ENCODE measurements around the gene CASP1.
A peak's percentile ranks its signal among the peaks of the same experiment; 100 is the strongest.
"Not testable (repeated sequence)": the region's sequence is repeated elsewhere in the genome, so short reads cannot be mapped to it uniquely, and the experiment has no call there.

The CASP1 gene

DNA sequence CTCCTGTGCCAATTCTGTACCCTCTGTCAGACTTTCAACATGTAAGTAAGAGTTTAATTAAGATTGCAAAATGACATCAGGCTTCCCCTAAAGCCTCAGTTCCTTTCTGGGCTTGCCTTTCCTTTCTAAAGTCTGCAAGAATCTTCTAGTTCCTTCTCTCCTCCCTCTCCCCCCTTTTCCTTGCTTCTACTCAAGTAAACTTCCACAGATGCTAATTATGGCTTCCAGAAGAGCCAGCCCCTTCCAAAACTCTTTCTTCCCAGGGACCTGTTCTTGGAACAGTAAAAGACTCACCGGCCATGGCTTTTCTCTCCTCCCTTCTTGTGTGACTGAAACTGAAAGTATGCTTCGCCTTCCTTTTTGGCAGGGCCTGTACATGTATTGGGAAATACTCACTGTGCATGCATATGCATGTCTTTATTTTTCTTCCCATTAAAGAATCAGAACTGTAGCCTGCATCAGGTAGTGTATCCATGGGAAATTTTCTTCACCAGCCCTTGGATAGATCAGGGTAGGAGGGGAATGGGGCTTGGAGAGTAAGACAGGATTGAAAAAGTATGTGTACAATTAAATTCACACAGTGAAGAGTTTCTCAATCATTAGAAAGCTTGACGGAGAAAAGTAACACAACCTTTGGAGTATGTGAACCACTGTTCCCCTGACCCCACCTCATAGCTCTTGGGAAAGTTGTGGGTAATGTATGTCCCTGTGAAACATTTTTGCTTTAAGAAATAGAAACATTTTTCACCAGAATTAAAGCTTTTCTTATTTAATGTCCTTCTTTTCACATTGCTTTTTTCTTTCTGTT, at the start of gene CASP1:
Gene CASP1 (minus strand): TSS at position 332 of the 808 bp plus-strand sequence. CDS start 31 bp downstream, at position 301.
- peak; percentile 31 for DNase-seq (ENCODE audit: low spot score)

GRCh38 chr11:105081412-105082150, 46.6 kb upstream of the CASP1 start:
- DNase-seq (ENCODE audit: low spot score), result no peak

DNA sequence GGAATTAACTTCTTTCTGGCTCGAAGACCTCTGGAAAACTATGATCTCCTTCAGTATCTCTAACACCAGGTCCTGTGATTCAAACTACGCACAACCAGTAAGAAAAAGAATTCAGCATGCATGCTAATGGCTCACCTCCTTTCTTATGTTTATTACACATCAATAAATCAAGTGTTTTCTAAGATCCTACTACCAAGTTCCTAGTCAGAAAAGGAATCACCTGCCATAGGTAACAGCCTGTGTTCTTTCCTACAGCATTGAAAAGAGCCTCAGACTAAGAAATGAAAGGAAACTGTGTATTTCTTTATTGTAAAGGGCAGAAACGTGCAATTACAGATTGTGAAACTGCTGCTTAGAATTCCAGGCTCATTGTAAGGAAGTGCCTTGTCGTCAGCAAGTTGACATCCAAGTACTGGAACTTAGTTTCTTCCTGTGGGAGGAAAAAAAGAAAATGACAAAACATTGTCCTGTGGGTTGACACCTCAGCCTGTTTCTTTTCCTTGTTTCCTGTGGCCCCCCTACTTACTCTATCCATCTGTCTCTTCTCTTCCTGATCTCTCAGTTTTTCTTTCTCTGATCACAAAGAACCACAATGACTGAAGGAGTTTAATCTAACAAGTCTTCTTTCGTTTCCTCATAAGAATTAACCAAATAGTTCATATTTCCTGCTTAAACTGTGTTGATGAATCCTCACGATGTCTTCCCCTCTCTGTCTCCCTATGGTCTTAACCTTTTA, 45.4 kb upstream of the CASP1 start:
- DNase-seq (ENCODE audit: low spot score), result not testable (repeated sequence)

DNA sequence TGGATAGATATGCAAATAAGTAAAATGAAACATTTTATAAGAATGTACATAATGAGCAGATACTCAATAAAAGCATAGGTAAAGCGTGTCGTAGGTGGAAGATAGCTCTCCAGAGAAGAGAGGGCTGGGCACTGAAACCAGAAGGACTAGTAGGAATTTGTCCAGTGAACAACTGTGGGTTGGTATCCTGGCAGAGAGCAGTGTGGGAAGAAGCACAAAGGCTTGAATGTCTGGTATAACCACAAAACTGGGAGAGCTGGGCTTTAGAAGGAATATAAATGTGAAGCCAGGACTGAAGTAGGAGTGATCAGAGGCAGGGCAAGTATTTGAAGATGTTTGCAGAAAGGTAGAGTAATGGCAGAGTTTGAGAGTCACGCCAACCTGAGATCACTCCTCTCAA, 43.3 kb upstream of the CASP1 start:
- DNase-seq (ENCODE audit: low spot score), result no peak

GRCh38 chr11:105077141-105077790, 42.3 kb upstream of the CASP1 start:
- DNase-seq (ENCODE audit: low spot score), result not testable (repeated sequence)

GRCh38 chr11:105074166-105074530, 39.2 kb upstream of the CASP1 start:
- DNase-seq (ENCODE audit: low spot score), result no peak

DNA sequence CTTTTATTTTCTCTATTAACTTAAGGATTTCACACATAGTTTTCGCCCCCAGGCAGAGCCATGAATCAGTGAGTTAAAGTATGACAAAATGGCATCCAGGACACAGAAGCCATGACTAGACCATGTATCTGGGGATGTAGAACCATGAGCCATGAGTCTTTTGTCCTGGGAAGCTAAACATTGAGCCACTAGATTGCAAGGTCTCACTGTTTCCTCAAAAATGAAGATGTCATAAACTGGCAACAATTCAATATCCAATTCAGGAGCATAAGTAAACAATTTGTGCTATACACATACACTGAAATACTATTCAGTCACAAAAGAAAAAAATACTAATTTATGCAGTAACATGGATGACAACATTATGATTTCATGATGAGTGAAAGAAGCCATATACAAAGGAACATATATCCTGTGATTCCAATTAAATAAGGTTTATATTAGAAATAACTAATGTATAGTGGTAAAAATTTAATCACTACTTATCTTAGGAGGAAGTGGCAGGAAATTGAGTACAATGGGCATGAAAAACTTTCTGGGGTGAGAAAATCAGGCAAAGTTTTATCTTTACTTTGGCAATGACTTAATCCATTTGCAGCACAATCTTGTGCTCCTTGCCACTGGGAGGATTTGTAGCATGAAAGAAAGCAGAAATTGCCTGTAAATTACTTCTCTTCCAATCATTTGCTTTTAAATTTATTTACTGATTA, 38.7 kb upstream of the CASP1 start:
- DNase-seq (ENCODE audit: low spot score), result no peak

- DNase-seq (ENCODE audit: low spot score), result not testable (repeated sequence)
These were observed 37.1 kb upstream of the CASP1 start for GRCh38 chr11:105072080-105072479.

GRCh38 chr11:105071089-105071732, 36.3 kb upstream of the CASP1 start:
- no peak for DNase-seq (ENCODE audit: low spot score)

DNA sequence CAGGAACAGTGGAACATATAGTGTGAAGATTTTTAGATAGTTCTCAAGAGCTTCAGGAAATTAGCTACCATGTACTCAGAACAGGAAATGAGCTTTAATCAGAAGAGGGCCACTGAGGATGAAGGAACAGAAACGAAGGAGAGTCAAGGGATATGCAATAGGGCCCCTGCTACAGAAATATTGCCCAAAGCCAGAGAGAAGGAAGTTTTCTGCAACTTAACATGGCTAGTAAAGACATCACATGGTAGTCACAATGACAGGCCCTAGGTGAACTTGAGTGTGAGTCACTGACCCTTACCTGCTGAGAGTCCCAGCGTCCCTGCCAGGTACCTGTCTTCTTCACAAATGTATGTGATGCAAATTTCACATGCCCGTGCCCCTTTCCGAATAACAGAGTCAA, 35.4 kb upstream of the CASP1 start:
- no peak for DNase-seq (ENCODE audit: low spot score)

GRCh38 chr11:105069749-105070148, 34.8 kb upstream of the CASP1 start:
- DNase-seq (ENCODE audit: low spot score), result not testable (repeated sequence)

- not testable (repeated sequence) for DNase-seq (ENCODE audit: low spot score)
These were observed 28.4 kb upstream of the CASP1 start for GRCh38 chr11:105063245-105063941.

DNA sequence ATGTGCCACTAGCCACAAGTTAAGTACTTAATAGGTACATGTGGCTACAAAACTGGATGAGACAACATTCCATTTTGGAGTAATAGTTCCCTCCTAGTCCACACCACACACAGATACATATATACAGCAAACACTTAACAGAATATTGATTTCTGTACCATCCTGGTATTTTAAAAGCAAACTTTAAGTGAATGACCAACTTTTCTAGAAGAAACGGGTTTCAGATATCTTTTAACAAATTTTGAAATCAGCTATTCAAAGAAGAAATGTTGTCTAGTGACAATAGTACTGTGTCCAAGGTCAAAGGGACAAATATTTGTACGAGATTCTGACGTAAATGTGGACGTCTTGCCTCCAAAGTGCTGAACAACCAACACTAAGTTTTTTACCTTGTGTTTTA, 22.5 kb upstream of the CASP1 start:
- no peak for DNase-seq (ENCODE audit: low spot score)

DNA sequence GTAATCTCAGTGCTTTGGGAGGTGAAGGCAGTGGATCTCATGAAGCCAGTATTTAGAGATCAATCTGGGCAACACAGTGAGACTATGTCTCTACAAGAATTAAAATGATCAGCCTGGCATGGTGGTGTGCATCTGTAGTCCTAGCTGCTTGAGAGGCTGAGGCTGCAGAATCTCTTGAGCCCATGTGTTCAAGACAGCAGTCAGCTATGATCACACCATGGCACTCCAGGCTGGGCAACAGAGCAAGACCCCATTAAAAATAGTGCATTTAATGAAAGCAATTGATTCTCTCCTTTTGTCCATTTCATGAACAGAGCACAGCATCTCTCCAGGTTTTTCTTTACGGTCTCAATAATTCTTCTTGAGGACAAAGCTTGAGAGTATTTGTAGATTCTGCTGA, 21.5 kb upstream of the CASP1 start:
- no peak for DNase-seq (ENCODE audit: low spot score)

- no peak for DNase-seq (ENCODE audit: low spot score)
These were observed 20.0 kb upstream of the CASP1 start for GRCh38 chr11:105054723-105055493.

DNA sequence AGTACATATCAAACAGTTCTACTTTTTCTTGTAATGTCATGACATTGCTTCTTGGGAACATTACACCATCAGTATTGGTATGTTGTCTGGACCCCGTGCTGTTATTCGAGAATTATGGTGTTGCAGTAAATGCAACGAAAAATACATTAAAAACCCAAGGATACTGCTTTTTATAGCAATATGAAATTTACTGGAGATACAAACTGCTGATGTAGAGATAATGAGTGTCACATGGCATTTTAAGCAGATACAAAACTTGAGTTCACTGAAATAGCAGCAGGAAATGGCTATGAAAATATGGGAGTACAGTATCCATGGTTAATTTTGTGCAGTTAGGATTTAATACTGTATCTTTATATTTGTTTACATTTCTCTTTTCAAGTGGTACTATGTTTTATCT, 17.5 kb upstream of the CASP1 start:
- DNase-seq (ENCODE audit: low spot score), result no peak

DNA sequence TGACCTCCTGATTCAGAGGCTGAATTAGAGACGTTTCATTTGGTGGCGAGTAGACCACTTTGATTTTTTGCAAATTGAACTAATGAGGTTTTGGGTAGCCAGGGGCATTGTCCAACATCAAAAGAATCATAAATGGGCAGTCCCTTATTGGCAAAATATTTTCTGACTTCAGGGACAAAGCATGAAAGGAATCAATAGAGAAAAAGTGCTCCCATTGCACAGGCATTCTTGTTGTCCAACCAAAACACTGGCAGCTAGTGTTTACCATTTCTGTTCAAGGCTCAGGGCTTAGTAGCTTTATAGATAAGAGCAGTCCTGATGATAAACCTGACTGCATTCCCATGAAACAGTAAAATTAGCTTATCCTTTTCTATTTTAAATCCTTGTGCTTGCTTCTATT, 16.6 kb upstream of the CASP1 start:
- no peak for DNase-seq (ENCODE audit: low spot score)

- DNase-seq (ENCODE audit: low spot score), result no peak
These were observed 14.5 kb upstream of the CASP1 start for GRCh38 chr11:105049481-105049880.

- DNase-seq (ENCODE audit: low spot score), result no peak
These were observed 12.1 kb upstream of the CASP1 start for GRCh38 chr11:105046898-105047579.
